Measurements from ENCODE around the gene JPH2.

The JPH2 gene

DNA sequence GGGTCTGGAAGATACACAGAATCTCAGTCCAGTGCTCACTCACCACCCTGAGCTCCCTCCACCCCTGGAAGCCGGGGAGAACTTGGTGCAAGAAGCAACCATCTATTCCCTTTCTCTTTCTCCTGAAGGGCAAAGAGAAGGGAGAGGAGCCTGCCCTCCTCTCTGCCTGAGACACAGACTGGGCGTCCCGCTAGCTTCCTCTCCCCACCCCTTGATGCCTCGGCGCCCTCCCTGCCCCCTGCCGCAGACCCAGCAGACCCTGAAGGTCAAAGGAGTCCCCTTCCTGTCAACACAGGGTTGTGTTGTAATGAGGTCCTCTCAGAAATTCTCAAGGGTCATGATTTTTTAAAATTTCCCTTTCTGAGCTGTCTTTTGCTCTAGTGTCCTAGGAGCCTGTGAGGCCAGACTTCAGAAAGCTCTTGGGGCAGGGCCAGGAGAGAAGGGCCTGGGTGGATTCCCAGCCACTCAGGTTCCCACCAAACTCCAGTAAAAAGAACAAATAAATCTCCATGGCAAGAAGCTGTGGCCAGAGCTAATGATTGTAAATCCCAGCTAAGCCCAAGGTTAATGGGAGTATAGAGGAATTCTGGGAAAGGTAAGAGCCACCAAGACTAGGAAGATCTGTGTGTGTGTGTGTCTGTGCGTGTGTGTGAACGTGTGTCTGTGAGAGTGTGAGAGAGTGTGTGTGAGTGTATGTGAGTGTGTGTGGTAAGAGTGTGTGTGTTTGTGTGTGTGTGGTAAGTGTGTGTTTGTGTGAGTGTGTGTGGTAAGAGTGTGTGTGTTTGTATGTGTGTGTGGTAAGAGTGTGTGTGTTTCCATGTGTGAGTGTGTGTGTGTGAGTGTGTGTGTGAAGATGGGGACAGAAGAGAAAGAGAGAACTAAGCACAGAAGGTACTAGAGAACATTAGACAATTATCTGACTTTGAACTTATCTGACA lies 1.1 kb upstream of the JPH2 start:
- no peak for DNase-seq (ENCODE audit: low read depth)

DNA sequence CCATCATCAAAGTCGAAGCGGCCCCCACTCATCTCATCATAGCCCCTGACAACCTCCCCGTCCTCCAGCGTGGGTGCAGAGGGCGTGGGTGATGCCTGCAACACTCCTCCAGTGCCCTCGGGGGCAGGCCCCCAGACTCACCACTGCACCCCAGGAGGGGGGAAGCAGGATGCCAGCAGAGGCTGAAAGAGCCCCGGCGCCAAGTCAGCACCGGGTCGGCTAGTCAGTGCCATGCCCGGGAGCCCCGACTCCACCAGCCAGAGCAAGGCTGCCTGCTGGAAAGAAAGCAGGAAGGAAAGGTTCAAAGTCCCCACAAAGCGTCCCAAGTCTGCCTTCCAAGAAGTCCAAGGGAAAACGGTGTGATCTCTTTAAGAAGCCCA lies 324 bp downstream of the JPH2 start:
- DNase-seq (ENCODE audit: low read depth), result no peak

DNA sequence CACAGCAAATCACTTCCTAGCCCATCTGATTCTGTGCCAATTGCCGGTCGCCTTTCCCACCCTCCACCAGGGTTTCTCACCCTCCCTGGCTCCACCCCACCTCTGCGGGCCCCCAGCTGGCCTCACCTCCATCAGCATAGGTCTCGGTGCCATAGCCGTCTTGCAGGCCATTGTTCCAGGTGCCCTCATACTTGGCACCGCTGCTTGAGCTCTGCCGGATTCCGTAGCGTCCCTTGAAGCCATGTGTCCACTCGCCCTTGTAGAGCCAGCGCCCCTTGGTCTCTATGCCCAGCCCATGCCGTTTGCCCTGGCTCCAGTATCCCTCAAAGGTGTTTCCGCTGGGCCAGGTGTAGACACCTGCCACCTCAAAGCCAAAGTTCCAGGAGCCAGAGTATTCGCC lies 787 bp downstream of the JPH2 start:
- no peak for DNase-seq (ENCODE audit: low read depth)

DNA sequence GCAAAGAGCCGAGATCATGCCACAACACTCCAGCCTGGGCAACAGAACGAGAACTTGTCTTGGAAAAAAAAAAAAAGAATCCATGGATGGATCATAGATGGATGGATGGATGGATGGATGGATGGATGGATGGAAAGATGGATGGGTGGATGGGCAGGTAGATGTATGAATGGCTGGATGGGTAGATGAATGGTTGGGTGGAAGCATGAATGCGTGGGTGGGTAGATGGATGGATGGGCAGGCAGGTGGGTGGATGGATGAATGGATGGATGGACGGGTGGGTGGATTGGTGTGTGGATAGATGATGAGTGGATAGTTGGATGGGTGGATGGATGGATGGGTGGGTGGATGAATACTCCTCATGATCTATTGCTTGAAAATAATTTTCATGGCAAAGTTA lies 1.4 kb downstream of the JPH2 start:
- no peak for DNase-seq (ENCODE audit: low read depth)

DNA sequence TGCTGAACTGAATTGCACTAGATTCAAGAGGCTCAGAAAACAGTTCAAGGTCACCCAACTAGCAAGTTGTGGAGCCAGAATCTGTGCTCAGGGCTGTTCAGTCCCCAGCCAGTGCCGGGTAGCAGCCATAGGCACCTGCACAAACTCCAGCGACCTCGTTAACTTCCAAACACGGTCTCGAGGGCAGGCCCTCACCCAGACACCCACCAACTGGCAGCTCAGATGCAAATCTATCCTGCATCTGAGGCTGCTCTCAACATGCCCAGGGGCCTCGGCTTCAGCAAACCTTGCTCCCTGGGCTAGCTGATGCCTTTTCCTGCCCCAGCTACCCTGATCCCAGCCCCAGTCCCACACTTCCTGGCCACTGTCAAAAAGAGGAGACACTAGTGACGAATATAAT lies 3.7 kb downstream of the JPH2 start:
- DNase-seq (ENCODE audit: low read depth), result no peak

DNA sequence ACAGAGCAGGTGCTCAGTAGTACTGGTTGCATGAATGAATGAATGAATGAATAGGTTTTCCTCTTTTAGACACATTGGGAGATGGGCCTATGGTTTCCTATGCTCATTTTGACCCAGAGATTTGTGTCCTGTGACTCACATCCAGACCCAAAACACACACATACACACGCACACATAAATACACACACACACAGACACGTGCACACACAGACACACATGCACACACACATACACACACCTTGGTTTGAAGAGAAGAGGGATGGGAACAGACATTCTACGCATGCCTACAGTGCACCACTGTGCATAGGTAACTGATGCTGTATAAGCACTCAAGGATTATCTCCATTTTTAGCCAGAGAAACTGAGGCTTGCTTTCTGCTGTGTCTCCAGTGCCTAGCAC lies 4.1 kb downstream of the JPH2 start:
- DNase-seq (ENCODE audit: low read depth), result no peak

DNA sequence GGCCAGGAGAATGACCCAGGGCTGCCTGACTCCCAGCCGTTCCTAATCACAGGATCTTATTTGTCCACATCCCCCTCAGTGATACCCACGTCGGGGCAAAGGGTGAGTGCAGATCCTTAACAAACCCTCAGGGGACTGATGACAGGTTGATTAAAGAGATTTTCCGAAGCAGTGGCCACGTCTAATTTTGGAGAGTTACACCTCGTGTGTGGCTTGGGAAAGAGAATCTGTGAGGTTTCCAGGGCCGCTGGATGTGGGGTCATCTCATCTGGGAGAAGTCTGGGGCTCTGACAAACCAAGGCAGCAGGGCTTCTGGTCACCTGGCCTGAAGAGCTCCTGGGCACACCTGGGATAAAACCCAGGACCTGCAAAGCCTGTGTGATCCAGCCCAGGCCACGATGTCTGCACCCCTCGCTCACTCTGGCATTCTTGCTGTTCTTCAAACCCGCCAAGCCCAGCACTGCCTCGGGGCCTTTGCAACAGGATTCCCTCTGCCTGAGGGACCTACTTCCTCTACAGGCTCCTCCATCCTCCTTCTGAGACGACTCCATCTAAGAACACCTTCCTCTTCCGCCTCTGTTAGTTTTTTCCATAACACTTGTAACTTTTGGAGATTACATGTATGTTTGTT lies 4.7 kb downstream of the JPH2 start:
- DNase-seq (ENCODE audit: low read depth), result no peak

DNA sequence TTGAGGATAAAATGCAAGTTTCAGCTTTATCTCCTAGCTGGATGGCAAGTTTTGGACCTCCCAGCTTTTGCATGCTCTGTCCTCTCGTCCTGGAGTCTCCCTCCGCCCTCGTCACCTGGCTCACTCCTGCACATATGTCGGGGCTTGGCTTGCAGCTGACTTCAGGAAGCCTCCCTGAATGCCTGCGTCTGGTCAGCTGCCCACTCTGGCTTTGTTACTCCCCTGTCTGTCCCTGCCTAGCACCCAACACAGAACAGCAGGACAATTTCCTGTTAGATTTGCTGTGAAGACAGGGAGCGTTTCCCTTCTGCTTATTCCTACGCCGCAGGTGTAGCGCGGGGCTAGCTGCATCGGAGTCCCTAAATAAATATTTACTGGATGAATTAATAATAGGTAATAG lies 5.4 kb downstream of the JPH2 start:
- DNase-seq (ENCODE audit: low read depth), result no peak

DNA sequence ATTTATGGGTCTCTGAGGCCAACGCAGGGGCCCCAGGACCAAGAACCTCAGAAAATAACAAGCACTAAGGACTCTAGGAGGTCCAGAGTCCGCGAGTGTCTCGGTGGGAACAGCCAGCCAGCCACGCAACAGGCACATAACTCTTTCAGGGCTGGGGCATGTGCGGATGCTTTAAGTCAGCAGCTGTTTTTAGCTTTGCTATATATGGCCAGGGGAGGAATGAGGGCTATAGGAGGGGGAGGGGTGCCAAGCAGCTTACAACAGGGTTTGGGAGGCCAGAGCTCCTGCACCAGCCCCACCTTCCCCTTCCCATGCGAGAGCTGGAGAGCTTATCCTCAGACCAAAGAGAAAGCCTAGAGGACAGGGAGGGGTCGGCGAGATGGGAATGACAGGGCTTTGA lies 6.2 kb downstream of the JPH2 start:
- DNase-seq (ENCODE audit: low read depth), result no peak

DNA sequence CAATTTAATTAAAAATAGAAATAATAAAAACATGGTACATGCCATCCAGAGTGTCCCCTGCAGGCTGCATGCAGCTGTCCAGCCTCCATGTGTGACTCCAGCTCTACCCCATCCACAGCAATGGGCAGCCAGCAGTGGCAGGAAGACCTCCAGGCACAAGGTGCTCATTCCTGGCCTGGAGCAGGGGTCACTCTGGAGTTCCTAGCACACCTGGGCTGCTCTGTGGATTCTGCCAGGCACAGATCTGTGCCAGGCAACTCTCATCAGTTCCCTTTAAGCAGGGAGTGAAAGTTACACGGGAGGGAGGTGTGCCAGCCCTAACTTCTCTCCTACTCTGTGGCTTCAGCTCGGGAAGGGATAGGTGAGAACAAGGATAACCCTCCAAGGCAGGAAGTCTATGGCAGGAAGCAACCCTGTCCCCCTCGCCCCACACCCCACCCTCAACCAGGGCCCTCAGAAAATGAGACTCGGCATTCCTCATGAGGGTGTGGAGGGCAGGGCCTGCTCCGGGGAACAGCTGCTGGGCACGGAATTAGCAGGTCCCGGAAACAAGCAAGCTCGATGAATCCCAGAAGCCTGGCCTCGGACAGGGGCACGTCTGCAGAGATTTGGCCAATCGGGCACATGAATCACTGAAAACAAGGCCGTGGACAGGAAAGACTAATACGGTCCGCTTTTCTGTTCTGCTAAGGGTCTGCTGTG lies 10.0 kb downstream of the JPH2 start:
- DNase-seq (ENCODE audit: low read depth), result no peak

DNA sequence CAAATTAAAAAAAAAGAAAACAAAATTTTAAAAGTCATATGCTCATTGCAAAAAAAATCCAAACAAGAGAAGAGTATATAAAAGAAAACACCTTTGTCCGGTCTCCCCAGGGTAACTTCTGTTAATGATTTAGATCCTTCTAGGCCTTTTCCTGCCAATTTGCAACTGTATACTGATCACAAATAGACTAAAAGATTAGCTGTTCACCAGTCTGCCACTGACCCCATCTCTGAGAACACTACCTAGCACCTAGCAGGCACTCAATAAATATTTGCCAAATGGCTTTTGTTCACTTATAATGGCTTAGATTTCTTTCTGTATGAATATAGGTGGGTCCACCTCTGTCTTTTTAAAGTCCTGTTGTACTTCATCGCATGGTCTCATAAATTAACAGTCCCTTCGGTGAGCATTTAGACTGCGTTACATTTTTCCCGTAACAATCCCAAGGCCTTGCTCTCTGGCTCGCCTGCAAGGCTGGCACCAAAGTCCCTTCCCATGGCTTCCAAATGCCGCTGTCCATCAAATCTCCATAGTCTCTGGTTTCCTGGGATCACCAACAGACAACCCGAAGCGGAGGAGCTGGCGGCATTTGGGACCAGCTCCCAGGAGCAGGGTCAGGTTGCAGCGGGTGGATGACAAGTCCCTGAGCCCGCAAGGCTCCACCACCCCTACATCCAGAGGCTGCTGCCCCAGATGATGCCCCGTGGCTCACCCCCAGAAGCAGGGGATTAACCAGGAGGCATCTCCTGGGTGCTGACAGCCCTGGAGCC lies 11.8 kb downstream of the JPH2 start:
- DNase-seq (ENCODE audit: low read depth), result no peak

DNA sequence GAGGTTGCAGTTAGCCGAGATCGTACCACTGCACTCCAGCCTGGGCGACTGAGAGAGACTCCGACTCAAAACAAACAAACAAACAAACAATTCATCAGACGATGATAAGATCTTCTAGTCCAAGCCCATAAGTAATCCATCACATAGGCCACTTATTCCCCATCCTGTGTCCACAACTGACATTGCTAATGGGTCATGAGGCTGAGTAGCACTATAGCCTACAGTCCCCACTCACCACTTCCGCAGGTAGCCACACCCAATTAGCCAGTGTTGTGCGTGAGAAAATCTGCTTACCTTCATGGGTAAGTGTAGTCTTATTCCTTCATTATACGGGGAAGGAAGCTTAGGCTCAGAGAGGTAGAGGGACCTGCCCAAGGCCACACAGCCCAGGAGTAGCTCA lies 13.1 kb downstream of the JPH2 start:
- DNase-seq (ENCODE audit: low read depth), result no peak

DNA sequence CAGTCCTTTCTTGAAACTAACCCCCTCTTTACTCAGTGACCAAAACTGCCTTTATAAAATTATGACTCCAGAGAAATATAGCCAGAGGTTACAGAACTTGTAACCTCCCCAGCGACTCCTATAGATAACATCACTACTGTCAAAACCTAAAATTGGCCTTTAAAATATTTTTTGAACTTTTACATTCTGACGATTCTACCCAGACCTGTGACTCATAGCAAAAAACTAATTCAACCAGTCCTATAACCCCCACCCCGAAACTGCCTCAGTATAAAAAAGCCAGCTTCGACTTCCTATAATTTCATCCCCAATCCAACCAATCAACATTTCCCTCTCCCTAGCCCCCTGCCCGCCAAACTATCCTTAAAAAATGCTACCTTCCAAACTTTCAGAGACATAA lies 13.9 kb downstream of the JPH2 start:
- no peak for DNase-seq (ENCODE audit: low read depth)

DNA sequence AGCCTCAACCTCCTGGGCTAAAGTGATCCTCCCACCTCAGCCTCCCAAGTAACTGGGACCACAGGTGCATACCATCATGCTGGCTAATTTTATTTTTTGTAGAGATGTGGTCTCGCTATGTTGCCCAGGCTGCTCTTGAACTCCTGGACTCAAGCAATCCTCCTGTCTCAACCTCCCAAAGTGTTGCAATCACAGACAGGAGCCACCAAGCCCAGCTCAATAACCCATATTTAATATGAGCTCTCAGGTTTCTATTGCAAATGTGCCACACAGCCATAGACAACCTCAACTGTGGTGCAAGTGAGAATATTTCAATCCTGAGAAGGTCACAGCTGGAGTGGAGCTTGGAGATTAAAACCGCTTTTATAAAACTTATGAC lies 14.4 kb downstream of the JPH2 start:
- no peak for DNase-seq (ENCODE audit: low read depth)

DNA sequence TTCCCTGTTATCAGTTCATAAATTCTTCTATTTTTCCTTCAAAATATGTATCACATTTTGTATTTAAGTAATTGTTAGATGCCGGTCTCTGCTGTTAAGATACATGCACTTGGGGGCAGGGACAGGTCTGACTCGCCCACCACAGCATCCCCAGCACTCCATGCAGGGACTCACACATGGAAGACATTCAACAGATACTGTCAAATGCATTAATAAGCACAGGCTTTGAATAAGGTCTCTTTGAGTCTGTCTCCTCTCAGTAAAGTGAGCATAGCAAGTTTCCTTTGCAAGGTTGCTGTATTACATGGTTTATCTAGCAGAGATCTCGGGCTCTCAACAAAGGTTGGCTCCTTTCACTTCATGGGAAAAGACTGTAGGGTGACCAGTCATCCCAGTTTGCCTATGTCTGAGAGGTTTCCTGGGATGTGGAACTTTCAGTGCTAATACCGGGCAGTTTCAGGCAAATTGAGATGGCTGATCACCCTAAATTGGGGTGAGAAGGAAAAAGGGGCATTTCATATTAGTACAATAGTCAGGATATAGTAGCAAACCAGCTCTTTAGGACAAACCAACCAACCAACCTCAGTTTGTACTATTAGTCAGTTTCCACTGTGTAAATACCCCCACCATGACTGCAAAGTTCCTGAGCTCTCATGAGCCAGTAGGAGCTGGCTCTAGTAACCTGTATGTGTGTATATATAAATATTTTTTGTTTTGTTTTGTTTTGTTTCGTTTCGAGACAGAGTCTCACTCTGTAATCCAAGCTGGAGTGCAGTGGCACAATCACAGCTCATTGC lies 15.0 kb downstream of the JPH2 start:
- no peak for DNase-seq (ENCODE audit: low read depth)

DNA sequence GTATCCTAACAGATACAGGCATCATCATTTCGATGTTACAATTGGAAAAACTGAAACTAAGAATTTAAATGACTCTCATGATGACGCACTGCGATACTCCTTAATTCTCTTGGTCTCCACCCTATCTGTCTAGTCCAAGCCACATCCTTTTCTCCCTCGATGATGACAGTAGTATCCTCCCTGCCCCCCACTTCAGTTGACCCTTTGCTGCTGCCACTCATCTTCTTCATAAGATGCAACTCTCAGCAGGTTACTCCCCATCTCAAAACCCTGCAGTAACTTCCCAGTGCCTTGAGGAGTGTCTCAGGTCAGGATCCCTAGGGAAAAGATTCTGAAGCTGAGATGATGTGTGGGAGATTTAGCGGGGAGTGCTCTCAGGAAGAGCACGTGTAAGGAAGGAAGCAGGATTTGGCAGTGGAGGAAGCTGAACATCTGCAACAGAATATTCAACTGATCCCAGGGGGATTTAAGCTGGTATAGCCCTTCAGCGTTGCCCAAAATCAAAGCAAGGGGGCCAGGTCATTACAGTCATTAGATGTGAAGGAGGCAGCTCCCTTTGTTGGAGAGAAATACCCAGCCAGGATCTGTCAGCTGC lies 16.1 kb downstream of the JPH2 start:
- DNase-seq (ENCODE audit: low read depth), result no peak

DNA sequence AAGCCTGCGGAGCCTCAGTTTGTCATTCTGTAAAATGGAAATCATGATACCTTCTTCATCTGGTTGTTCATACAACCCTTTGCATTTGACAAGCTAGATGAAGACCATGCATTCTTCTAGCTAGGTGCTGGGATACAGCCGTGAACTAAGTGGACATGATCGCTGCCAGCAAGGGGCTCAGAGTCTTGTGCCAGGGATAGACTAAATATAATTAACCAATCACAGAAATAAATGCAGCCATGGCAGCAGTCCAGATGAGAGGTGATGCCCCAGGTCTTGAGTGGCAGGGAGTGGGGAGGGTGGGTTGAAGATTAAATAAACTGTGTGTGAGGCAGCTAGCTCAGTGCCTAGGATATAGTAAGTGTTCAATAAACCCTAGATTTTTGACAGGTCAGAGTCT lies 19.3 kb downstream of the JPH2 start:
- DNase-seq (ENCODE audit: low read depth), result no peak

DNA sequence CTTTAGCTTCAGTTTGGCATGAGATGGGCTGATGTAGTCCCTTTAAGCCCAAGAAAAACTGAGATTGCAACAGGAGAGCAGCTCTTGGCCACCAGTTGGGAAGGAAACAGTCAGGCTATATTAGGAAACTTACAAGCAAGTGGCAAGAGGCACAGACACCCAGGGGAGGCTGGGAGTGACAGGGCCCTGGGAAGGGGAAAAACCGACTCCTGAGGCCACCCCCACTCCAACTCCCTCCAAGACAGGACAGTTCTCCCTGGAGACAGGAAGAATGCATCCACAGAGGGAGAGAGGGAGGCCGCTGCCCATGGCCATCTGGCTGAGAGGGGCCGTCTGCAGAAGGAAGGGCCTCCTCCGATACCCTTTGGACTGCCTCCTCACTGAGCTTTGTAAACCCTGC lies 20.5 kb downstream of the JPH2 start:
- DNase-seq (ENCODE audit: low read depth), result no peak

DNA sequence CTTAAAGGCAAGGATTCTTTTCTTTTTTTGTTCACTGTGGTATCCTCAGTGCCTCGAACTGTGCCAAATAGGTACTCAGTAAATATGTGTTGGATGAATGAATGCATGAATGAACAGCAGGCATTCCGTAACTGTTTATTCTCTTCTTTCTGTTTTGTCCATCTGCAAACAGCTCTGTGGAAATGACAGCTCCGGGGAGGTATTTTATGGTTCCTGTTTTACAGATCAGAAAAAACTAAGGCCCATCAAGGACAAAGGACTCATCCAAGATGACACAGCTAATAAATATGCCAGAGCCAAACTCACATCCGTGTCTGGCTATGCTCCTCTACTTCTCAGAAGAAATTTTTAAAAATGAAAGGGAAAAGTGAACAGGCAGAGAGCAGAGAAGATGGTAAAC lies 21.0 kb downstream of the JPH2 start:
- DNase-seq (ENCODE audit: low read depth), result no peak

DNA sequence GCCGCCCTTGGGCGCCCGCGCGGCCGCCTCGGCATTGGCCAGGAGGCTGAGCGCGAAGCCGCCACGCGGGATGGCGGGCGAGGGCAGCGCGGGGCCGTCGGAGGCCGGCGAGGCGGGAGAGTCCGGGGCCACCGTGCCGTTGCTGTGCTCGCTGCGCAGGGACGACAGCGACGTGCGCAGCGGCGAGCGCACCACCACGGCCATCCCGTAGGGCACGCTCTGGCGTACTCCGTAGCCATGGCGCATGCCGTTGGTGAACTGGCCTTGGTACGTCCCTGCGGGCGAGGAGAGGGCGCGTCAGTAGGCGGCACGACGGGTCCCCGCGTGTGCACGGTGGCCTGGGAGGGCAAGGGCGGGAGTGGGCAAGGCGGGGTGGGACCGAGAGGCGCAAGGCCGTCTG lies 26.9 kb downstream of the JPH2 start:
- DNase-seq (ENCODE audit: low read depth), result no peak

DNA sequence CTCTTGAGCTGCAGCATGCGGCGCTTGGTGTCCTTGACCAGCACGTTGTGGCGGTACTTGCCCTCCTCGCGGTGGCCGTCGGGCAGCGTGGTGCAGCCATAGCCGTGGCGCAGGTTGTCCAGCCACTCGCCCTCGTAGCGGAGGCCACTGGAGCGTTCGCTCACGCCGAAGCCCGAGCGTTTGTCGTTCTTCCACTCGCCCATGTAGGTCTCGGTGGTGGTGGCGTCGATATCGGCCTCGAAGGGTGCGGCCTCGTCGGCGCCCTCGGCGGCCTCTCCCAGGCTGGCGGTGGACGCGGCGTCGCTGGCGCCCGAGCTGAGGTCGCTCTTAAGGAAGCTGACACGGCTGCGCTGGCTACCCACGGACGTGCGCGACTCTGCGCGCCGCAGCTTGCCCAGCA lies 27.3 kb downstream of the JPH2 start:
- no peak for DNase-seq (ENCODE audit: low read depth)
